ENCODE measurements around the gene C3orf20. TPM values are rescaled to one million over a fixed set of nuclear protein-coding genes. Genes with fewer than 3 reads are reported as not detected.

C3orf20 gene
- total and polyA plus RNA-seq, 9 of the 15 experiments (the other 6 are each of a cell fraction or from before 2014, with no cell fraction given), result 0.04 TPM; not detected in 8

GRCh38 chr3:14651440-14652251 is 23.3 kb upstream of the C3orf20 start, which contains the start of gene CCDC174 (continued):
- TF ChIP-seq USF2 (CRISPR knock-in tag; IDR thresholded peaks at IDR 0.05) (no peak), SMAD1 (IDR thresholded peaks at IDR 0.05; ENCODE audit: low read depth, low read length, partially characterized antibody) (peak; percentile 63), RBM15 (IDR thresholded peaks at IDR 0.05; ENCODE audit: insufficient read depth, low read length) (no peak), KDM4B (IDR thresholded peaks at IDR 0.05; ENCODE audit: borderline replicate concordance in 2 of 2, low read depth in 1 of 2) (peak in 1 of 2 experiments; percentile 79; a peak in 2 of 4 replicates), NR2F6 (CRISPR knock-in tag; IDR thresholded peaks at IDR 0.05) (no peak; the same call in 1 of the 2 replicates), ZNF253 (CRISPR knock-in tag; conservative IDR thresholded peaks at IDR 0.05) (no peak), ZZZ3 (IDR thresholded peaks at IDR 0.05) (0 out of 2 replicates have a peak, but pooled peaks have one; percentile 35), PHF21A (IDR thresholded peaks at IDR 0.05; ENCODE audit: borderline replicate concordance, low read depth) (no peak), ZNF224 (CRISPR knock-in tag; IDR thresholded peaks at IDR 0.05) (0 out of 2 replicates have a peak, but pooled peaks have one; percentile 38), DEAF1 (CRISPR knock-in tag; IDR thresholded peaks at IDR 0.05) (no peak), KLF6 (CRISPR knock-in tag; IDR thresholded peaks at IDR 0.05; ENCODE audit: borderline replicate concordance) (peak; percentile 88; the same call in 1 of the 2 replicates), CBX5 (IDR thresholded peaks at IDR 0.05; ENCODE audit: borderline replicate concordance, low read depth) (no peak; the same call in 1 of the 2 replicates), MTA1 (IDR thresholded peaks at IDR 0.05; ENCODE audit: borderline replicate concordance) (peak; percentile 99), THAP7 (CRISPR knock-in tag; IDR thresholded peaks at IDR 0.05) (peak; percentile 100), HNRNPLL (IDR thresholded peaks at IDR 0.05; ENCODE audit: low read depth, low read length, poor library complexity, severe bottlenecking) (peak; percentile 57), ZNF174 (CRISPR knock-in tag; IDR thresholded peaks at IDR 0.05) (no peak), RUNX1 (IDR thresholded peaks at IDR 0.05; ENCODE audit: low read depth) (peak; percentile 71; the same call in 1 of the 2 replicates), ZKSCAN1 (IDR thresholded peaks at IDR 0.05; ENCODE audit: low read depth, low read length) (no peak; the same call in 1 of the 2 replicates), ERF (CRISPR knock-in tag; IDR thresholded peaks at IDR 0.05) (0 out of 2 replicates have a peak, but pooled peaks have one; percentile 9), ZBTB1 (CRISPR knock-in tag; IDR thresholded peaks at IDR 0.05; ENCODE audit: borderline replicate concordance, low read depth) (peak; percentile 25; the same call in 1 of the 2 replicates), GTF2F1 (IDR thresholded peaks at IDR 0.05; ENCODE audit: low read depth, low read length) (0 out of 2 replicates have a peak, but pooled peaks have one; percentile 50), ZNF311 (CRISPR knock-in tag; IDR thresholded peaks at IDR 0.05) (no peak), CBX3 (IDR thresholded peaks at IDR 0.05; ENCODE audit: borderline replicate concordance in 1 of 2, low read length in 2 of 2) (peak in 1 of 2 experiments; percentile 94; a peak in 2 of 3 replicates), PHF20 (IDR thresholded peaks at IDR 0.05; ENCODE audit: partially characterized antibody) (peak; percentile 96)
